HCT116 (cell line): ENCODE data around the gene MYL6B.

Experiments used
- EZH2 ChIP-seq: fragments of 200-600 bp; sonication (generic); IDR thresholded peaks from 2 replicates; pipeline ENCODE4 v1.6.1; 2017; ENCODE audit warnings: antibody characterized with exemption, mixed run types
- POLR2A ChIP-seq: IDR thresholded peaks from 2 replicates; pipeline ENCODE4 v1.7.0; 2011; ENCODE audit warnings: borderline replicate concordance; ENCODE audit not compliant: insufficient read depth, insufficient read length; ENCODE audit errors: extremely low read depth
- POLR2AphosphoS5 ChIP-seq: IDR thresholded peaks from 2 replicates; pipeline ENCODE4 v1.6.1; 2011; ENCODE audit warnings: mild to moderate bottlenecking, low read depth, low read length, moderate library complexity
- TCF7L2 ChIP-seq: IDR thresholded peaks from 2 replicates; pipeline ENCODE4 v1.7.0; 2011; ENCODE audit warnings: borderline replicate concordance, inconsistent platforms; ENCODE audit not compliant: insufficient read depth, insufficient read length; ENCODE audit errors: extremely low read depth
- YY1 ChIP-seq: IDR thresholded peaks from 2 replicates; pipeline ENCODE4 v1.6.1; 2011; ENCODE audit warnings: low read length, low read depth, moderate library complexity, mild to moderate bottlenecking; ENCODE audit not compliant: insufficient replicate concordance; ENCODE audit errors: extremely low read depth
- ZNF274 ChIP-seq: fragments of 200-500 bp; sonication (Bioruptor generic); IDR thresholded peaks from 2 replicates; pipeline ENCODE4 v1.6.1; 2014; ENCODE audit warnings: mild to moderate bottlenecking, low read depth, low read length, inconsistent platforms
- TF ChIP-seq, protein P1 (sequence below), 3 experiments: fragments of 200-600 bp in 1 of 3; sonication (generic) in 1 of 3; IDR thresholded peaks in 2 of 3; conservative IDR thresholded peaks in 1 of 3; 2 replicates each; pipeline ENCODE4 v1.5.1; 2012 to 2017; ENCODE audit warnings: low read depth in 2 of 3, low read length in 2 of 3, antibody characterized with exemption in 1 of 3, borderline replicate concordance in 1 of 3, control low read depth in 1 of 3, mild to moderate bottlenecking in 1 of 3, mixed read lengths in 1 of 3, mixed run types in 1 of 3, moderate library complexity in 1 of 3; ENCODE audit not compliant: insufficient read depth in 1 of 3

DNA sequence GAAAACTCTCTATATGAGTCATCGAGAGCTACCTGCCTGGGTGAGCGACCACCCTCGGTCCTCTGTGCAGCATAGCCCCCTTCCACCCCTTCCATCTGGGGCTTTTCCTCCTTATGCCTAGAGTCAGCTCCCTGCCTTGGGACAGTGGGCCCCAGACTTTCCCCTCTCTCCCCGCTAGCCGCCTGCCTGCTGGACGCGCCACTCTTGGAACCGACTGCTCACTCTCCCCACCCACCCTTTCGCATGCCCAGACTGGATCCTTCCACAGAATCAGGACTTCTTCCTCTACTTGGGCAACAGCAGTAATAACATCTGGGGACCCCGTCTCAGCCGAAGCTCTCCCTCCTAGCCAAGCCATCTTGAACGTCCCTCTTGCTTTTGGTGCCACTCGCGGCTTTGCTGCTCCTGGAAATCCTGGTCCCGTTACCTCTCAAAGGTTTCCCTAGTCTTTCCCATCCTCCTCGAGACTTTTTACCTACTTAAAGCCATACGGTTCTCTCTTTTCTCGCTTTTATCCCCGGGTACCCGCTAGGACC lies 23.6 kb upstream of the MYL6B start:
- no peak for TF ChIP-seq POLR2AphosphoS5
- TF ChIP-seq, protein P1, sequence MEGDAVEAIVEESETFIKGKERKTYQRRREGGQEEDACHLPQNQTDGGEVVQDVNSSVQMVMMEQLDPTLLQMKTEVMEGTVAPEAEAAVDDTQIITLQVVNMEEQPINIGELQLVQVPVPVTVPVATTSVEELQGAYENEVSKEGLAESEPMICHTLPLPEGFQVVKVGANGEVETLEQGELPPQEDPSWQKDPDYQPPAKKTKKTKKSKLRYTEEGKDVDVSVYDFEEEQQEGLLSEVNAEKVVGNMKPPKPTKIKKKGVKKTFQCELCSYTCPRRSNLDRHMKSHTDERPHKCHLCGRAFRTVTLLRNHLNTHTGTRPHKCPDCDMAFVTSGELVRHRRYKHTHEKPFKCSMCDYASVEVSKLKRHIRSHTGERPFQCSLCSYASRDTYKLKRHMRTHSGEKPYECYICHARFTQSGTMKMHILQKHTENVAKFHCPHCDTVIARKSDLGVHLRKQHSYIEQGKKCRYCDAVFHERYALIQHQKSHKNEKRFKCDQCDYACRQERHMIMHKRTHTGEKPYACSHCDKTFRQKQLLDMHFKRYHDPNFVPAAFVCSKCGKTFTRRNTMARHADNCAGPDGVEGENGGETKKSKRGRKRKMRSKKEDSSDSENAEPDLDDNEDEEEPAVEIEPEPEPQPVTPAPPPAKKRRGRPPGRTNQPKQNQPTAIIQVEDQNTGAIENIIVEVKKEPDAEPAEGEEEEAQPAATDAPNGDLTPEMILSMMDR (IDR thresholded peaks at IDR 0.05 in 2 of 3, conservative IDR thresholded peaks at IDR 0.05 in 1 of 3; ENCODE audit: borderline replicate concordance in 1 of 3, insufficient read depth in 1 of 3, low read depth in 2 of 3, low read length in 2 of 3), result no peak
- no peak for TF ChIP-seq TCF7L2
- no peak for TF ChIP-seq YY1
- no peak for TF ChIP-seq EZH2
- TF ChIP-seq POLR2A, result no peak
- no peak for TF ChIP-seq ZNF274
